HFFc6 (cell line): ENCODE data around the gene KLC3. TPM values are rescaled to one million over a fixed set of nuclear protein-coding genes. Genes with fewer than 3 reads are reported as not detected.

Source experiments
- DNase-seq: peaks from one replicate; pipeline ENCODE4 v3.0.0-alpha.2; 2018
- H3K27ac Mint-ChIP-seq: 2 replicates; pipeline ENCODE4 v1.8.0; 2020; ENCODE audit warnings: mild to moderate bottlenecking, mixed read lengths
- H3K27me3 Mint-ChIP-seq: 2 replicates; pipeline ENCODE4 v1.8.0; 2021; ENCODE audit warnings: mild to moderate bottlenecking, moderate library complexity, mixed read lengths; ENCODE audit not compliant: insufficient read depth
- H3K36me3 Mint-ChIP-seq: 2 replicates; pipeline ENCODE4 v1.8.0; 2021; ENCODE audit warnings: low read depth, mixed read lengths
- H3K4me1 Mint-ChIP-seq: 2 replicates; pipeline ENCODE4 v1.8.0; 2020; ENCODE audit warnings: low read depth, mixed read lengths
- H3K4me3 Mint-ChIP-seq: 2 replicates; pipeline ENCODE4 v1.8.0; 2020; ENCODE audit warnings: mild to moderate bottlenecking, moderate library complexity, mixed read lengths
- H3K9me3 Mint-ChIP-seq: 2 replicates; pipeline ENCODE4 v1.8.0; 2020; ENCODE audit warnings: mild to moderate bottlenecking, mixed read lengths
- CTCF ChIP-seq: fragments of 200-600 bp; sonication (generic); IDR thresholded peaks from 2 replicates; pipeline ENCODE4 v1.5.0; 2021; ENCODE audit warnings: antibody characterized with exemption, mild to moderate bottlenecking
- long read RNA-seq: library from polyadenylated mRNA; unstranded; transcript quantifications from one replicate; pipeline ENCODE4 v2.0.0, GENCODE V29; 2019
- total RNA-seq, 6 experiments: library from RNA; stranded (reverse); fragmentation: NEBNext Ultra II Directional; extraction: Animal tissue kit (Norgen Biotek cat#: 25700); gene quantifications; 2 replicates in 1 of 6; 3 replicates in 5 of 6; pipeline ENCODE4 v1.2.3, GENCODE V29; 2021

Gene KLC3
- total RNA-seq: not detected
- long read RNA-seq: 0 reads

DNA sequence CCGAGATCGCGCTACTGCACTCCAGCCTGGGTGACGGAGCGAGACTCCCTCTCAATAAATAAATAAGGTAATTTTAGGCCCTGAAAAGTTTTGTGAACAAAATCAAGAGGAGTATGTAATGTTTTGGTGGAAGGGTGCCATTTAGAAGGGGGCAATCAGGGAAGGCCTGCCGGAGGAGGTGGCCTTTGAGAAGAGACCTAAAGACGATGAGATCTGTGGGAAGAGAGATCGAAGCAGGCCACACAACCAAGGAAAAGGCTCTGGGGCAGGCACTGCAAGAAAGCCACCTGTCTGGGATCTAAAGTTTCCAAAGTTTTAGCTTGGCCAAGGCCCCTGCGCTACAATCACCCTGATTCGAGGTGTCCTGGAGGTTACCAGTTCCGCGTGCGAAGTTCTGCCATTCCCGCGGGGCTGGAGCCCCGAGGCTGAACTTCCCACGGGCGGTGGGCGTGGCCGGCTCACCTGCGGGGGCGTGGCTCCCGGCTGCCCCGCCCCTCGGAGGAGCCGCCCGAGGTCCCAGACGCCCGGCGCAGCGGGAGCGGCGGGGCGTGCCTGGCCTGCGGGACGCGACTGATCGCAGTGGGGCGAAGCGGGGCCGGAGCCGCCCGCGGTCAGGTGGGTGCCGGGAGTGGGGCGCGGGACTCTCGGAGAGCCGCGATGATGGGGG, at the start of gene KLC3:
Gene KLC3 (plus strand): TSS at position 519 of the 667 bp plus-strand sequence. CDS start 4,792 bp downstream, outside the sequence.
- Mint-ChIP-seq H3K9me3 (no peaks in the 10 kb centered on the region), H3K27me3 (peaks cover 2% of the 10 kb centered on the region), H3K27ac (no peak within 1 kb of the TSS), H3K4me3 (no peak within 1 kb of the TSS), H3K36me3 (no peaks in the 10 kb centered on the region), H3K4me1 (peaks cover 5% of the 10 kb centered on the region; the same call in 1 of the 2 replicates)
- no peak for TF ChIP-seq CTCF
- no peak for DNase-seq

- Mint-ChIP-seq H3K36me3 (peaks cover 38% of the 10 kb centered on the region), H3K4me3 (no peak overlapping the region), H3K4me1 (no peaks in the 10 kb centered on the region), H3K27me3 (no peaks in the 10 kb centered on the region), H3K27ac (no peak overlapping the region), H3K9me3 (peaks cover 10% of the 10 kb centered on the region)
- DNase-seq: no peak
- TF ChIP-seq CTCF: no peak
Observed at GRCh38 chr19:45291834-45292233, 48.7 kb upstream of the KLC3 start.

DNA sequence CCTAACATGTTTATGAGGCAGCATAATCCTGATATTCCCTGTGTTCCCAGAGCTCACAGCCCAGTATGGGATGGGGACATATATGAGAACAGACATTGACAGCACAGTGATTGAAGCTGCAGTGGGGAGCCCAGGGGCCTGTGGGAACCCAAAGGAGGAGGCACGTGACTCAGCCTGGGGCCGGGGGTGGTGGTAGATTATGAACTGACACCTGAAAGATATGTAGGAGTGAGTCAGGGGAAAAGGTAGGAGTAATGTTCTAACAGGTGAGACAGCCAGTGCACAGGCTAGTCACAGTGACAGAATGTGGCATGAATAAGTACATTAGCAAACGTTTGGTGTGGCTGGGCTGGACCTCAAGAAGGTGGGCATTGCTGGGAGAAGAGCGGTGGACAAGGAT, 46.9 kb upstream of the KLC3 start:
- Mint-ChIP-seq H3K4me1 (no peaks in the 10 kb centered on the region), H3K27me3 (no peaks in the 10 kb centered on the region; the same call in 1 of the 2 replicates), H3K36me3 (peaks cover 41% of the 10 kb centered on the region), H3K9me3 (peaks cover 10% of the 10 kb centered on the region), H3K4me3 (no peak overlapping the region), H3K27ac (no peak overlapping the region)
- DNase-seq: no peak
- no peak for TF ChIP-seq CTCF

DNA sequence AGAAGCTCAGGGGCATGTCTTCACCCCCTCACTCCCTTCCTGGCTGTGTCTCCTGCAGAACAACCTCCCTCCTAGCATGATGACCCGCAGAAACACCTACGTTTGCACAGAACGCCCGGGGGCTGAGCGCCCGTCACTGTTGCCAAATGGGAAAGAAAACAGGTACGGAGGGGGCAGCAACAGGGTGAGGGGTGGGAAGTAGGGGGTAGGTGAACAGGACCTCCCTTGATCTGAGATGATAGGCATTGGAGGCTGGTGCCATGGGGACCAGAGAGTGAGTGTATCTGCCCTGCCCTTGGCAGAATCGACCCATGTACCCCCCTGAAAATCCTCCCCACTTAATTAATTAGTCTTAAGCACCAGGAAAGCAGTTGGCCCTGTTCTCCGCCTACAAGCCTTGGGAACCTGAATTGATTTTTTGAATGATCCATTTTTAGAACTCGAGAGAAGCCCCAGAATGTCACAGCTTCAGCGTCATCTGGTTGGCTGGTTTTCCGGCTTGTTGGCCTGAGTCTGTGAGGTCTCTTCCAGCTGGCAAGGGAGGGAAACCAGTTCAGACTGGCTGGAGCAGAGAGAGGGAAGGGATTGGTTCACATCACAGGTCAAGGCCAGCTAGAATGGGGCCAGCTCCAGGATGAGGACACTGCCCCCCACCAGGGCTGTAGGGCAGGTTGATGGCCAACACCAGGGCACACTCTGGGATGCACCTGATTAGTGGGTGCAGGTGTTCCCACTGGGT, 46.1 kb upstream of the KLC3 start:
- no peaks in the 10 kb centered on the region; the same call in 1 of the 2 replicates for H3K27me3 Mint-ChIP-seq
- no peak overlapping the region for H3K4me3 Mint-ChIP-seq
- TF ChIP-seq CTCF: no peak
- peaks cover 46% of the 10 kb centered on the region for H3K36me3 Mint-ChIP-seq
- no peak overlapping the region for H3K27ac Mint-ChIP-seq
- H3K4me1 Mint-ChIP-seq: no peaks in the 10 kb centered on the region
- peaks cover 10% of the 10 kb centered on the region for H3K9me3 Mint-ChIP-seq
- no peak for DNase-seq

DNA sequence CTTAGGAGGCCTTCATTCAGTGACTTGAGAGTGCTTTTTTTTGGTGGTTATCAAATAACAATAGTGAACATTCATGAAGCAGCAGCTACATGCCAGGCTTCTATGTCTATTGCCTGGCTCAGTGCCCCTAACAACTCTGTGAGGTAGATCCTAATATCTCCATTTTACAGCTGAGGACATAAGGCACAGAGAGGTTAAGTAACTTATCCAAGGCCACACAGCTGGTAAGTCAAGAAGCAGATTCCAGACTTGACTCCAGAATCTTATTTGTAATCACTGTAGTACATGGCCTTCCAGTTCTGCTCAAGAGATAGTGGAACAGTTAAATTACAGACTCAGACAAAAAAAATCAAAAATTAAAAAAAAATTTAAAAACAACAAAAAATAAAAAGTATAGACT, 44.7 kb upstream of the KLC3 start:
- peaks cover 57% of the 10 kb centered on the region for H3K36me3 Mint-ChIP-seq

More for the DNA sequence above, 44.7 kb upstream of the KLC3 start:
- no peak for DNase-seq
- Mint-ChIP-seq H3K27me3 (peaks cover 1% of the 10 kb centered on the region), H3K27ac (no peak overlapping the region), H3K4me1 (no peaks in the 10 kb centered on the region), H3K4me3 (no peak overlapping the region), H3K9me3 (peaks cover 10% of the 10 kb centered on the region)
- no peak for TF ChIP-seq CTCF
